Measurements from ENCODE around the gene LMBRD1. TPM values are rescaled to one million over a fixed set of nuclear protein-coding genes. Genes with fewer than 3 reads are reported as not detected.

The LMBRD1 gene
- total RNA-seq, 1 donor from 2014 or later, result 51.3 TPM

GRCh38 chr6:69775941-69776340 is 20.9 kb downstream of the LMBRD1 start:
- no peak overlapping the region for H3K4me3 Mint-ChIP-seq
- ChIA-PET CTCF (interaction anchor here (0.8 kb wide), 1 partner anchor 44 kb away, joined by 3 read pairs; no protein-coding TSS in a partner anchor), POLR2A (interaction anchor here (1.0 kb wide), 2 partner anchors 10 to 14 kb away, joined by 3 read pairs; no protein-coding TSS in a partner anchor)

DNA sequence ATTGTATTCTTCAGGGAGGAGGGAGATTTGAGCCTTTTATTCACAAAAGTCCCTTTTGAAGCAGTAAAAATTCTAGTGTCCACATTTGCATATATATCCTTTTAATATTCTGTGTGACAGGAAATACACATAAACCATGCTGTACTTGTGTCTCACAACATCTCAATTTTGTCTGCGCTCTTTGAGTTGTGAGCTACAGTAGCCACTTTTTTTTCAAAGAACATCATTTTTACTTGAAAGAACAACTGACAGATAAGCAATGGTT is 21.3 kb downstream of the LMBRD1 start:
- peak; percentile 28 for ATAC-seq (ENCODE audit: low read depth)
- peaks cover 86% of the 10 kb centered on the region for H3K36me3 Mint-ChIP-seq (ENCODE audit: low read depth)
- H3K4me3 Mint-ChIP-seq, result peak overlapping the region; percentile 61
- intact Hi-C loops (cut with micrococcal nuclease), result loop anchor here (2.0 kb wide), 1 partner anchor 13 kb away; no protein-coding TSS in a partner anchor
- TF ChIP-seq, protein P1, sequence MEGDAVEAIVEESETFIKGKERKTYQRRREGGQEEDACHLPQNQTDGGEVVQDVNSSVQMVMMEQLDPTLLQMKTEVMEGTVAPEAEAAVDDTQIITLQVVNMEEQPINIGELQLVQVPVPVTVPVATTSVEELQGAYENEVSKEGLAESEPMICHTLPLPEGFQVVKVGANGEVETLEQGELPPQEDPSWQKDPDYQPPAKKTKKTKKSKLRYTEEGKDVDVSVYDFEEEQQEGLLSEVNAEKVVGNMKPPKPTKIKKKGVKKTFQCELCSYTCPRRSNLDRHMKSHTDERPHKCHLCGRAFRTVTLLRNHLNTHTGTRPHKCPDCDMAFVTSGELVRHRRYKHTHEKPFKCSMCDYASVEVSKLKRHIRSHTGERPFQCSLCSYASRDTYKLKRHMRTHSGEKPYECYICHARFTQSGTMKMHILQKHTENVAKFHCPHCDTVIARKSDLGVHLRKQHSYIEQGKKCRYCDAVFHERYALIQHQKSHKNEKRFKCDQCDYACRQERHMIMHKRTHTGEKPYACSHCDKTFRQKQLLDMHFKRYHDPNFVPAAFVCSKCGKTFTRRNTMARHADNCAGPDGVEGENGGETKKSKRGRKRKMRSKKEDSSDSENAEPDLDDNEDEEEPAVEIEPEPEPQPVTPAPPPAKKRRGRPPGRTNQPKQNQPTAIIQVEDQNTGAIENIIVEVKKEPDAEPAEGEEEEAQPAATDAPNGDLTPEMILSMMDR (IDR thresholded peaks at IDR 0.05), result no peak
- no peak for DNase-seq
- H3K9me3 Mint-ChIP-seq, result no peaks in the 10 kb centered on the region
- CTCF ChIA-PET, result interaction anchor here (0.8 kb wide), 1 partner anchor 44 kb away, joined by 3 read pairs; no protein-coding TSS in a partner anchor
- H3K27me3 Mint-ChIP-seq, result no peaks in the 10 kb centered on the region
- no peak overlapping the region for H3K27ac Mint-ChIP-seq
- POLR2A ChIA-PET, result interaction anchor here (1.0 kb wide), 1 partner anchor 11 kb away, joined by 3 read pairs; no protein-coding TSS in a partner anchor
- H3K4me1 Mint-ChIP-seq, result peaks cover 78% of the 10 kb centered on the region

More at GRCh38 chr6:69775941-69776340, 20.9 kb downstream of the LMBRD1 start:
- ATAC-seq (ENCODE audit: low read depth) (no peak), DNase-seq (no peak)
- H3K36me3 Mint-ChIP-seq (ENCODE audit: low read depth), result peaks cover 85% of the 10 kb centered on the region
- H3K27ac Mint-ChIP-seq, result no peak overlapping the region
- TF ChIP-seq, protein P1 (IDR thresholded peaks at IDR 0.05), result no peak
- intact Hi-C loops (cut with micrococcal nuclease), result loop anchor here (2.0 kb wide), 2 partner anchors 13 to 17 kb away; no protein-coding TSS in a partner anchor
- H3K27me3 Mint-ChIP-seq, result no peaks in the 10 kb centered on the region
- peaks cover 79% of the 10 kb centered on the region for H3K4me1 Mint-ChIP-seq
- H3K9me3 Mint-ChIP-seq, result no peaks in the 10 kb centered on the region

- CTCF ChIA-PET, result no interaction called here
- Mint-ChIP-seq H3K27ac (peak overlapping the region; percentile 54), H3K4me3 (peak overlapping the region; percentile 61), H3K27me3 (no peaks in the 10 kb centered on the region), H3K9me3 (no peaks in the 10 kb centered on the region), H3K4me1 (peaks cover 76% of the 10 kb centered on the region), H3K36me3 (ENCODE audit: low read depth) (peaks cover 84% of the 10 kb centered on the region)
- DNase-seq (no peak), ATAC-seq (ENCODE audit: low read depth) (no peak)
- intact Hi-C loops (cut with micrococcal nuclease), result loop anchor here (2.0 kb wide), 1 partner anchor 14 kb away; no protein-coding TSS in a partner anchor
- TF ChIP-seq, protein P1 (IDR thresholded peaks at IDR 0.05), result no peak
- POLR2A ChIA-PET, result no interaction called here
Measured at GRCh38 chr6:69774740-69775584, 21.8 kb downstream of the LMBRD1 start.

GRCh38 chr6:69771158-69771906 is 25.5 kb downstream of the LMBRD1 start:
- ATAC-seq (ENCODE audit: low read depth) (no peak), DNase-seq (no peak)
- POLR2A ChIA-PET, result no interaction called here
- H3K9me3 Mint-ChIP-seq, result no peaks in the 10 kb centered on the region
- peaks cover 69% of the 10 kb centered on the region for H3K36me3 Mint-ChIP-seq (ENCODE audit: low read depth)
- H3K4me1 Mint-ChIP-seq, result peaks cover 69% of the 10 kb centered on the region
- intact Hi-C loops (cut with micrococcal nuclease), result no loop called here
- H3K27me3 Mint-ChIP-seq, result no peaks in the 10 kb centered on the region
- H3K4me3 Mint-ChIP-seq, result no peak overlapping the region
- peak overlapping the region; percentile 30 for H3K27ac Mint-ChIP-seq
- CTCF ChIA-PET, result interaction anchor here (0.9 kb wide), 1 partner anchor 25 kb away, joined by 3 read pairs; the partner anchor contains the start of gene LMBRD1
- TF ChIP-seq, protein P1 (IDR thresholded peaks at IDR 0.05), result no peak
